Skeletal muscle cell (primary cell): ENCODE measurements around the gene PRRT2.
"Not testable (repeated sequence)": the region's sequence is repeated elsewhere in the genome, so short reads cannot be mapped to it uniquely, and the experiment has no call there.

Source experiments
- DNase-seq: peaks from one replicate; pipeline ENCODE4 v3.0.0-alpha.2; 2010; ENCODE audit warnings: low read depth
- H3K4me3 ChIP-seq: 2 replicates; pipeline ENCODE4 v1.5.1; 2011; ENCODE audit warnings: low read depth, mild to moderate bottlenecking, control low read depth, low read length, moderate library complexity

PRRT2 gene

GRCh38 chr16:29825145-29826044 is 13.4 kb downstream of the PRRT2 start:
- no peak overlapping the region for H3K4me3 ChIP-seq
- DNase-seq = no peak

- H3K4me3 ChIP-seq = no peak overlapping the region
- no peak for DNase-seq
These were observed 14.3 kb downstream of the PRRT2 start for GRCh38 chr16:29826342-29826695.

GRCh38 chr16:29830774-29831173 is 18.8 kb downstream of the PRRT2 start:
- no peak overlapping the region for H3K4me3 ChIP-seq

GRCh38 chr16:29831490-29831889 is 19.5 kb downstream of the PRRT2 start:
- no peak for DNase-seq
- H3K4me3 ChIP-seq = no peak overlapping the region

More at GRCh38 chr16:29830774-29831173, 18.8 kb downstream of the PRRT2 start:
- no peak for DNase-seq

- not testable (repeated sequence) for DNase-seq, H3K4me3 ChIP-seq
These were observed 21.2 kb downstream of the PRRT2 start for GRCh38 chr16:29833219-29833618.

- no peak for DNase-seq
- no peak overlapping the region for H3K4me3 ChIP-seq
These were observed 22.1 kb downstream of the PRRT2 start for GRCh38 chr16:29834079-29834478.

GRCh38 chr16:29835926-29836325 is 23.9 kb downstream of the PRRT2 start:
- H3K4me3 ChIP-seq = no peak overlapping the region
- no peak for DNase-seq

GRCh38 chr16:29836623-29837022 is 24.6 kb downstream of the PRRT2 start:
- H3K4me3 ChIP-seq = no peak overlapping the region
- no peak for DNase-seq

- H3K4me3 ChIP-seq = no peak overlapping the region
- DNase-seq = no peak
These were observed 25.8 kb downstream of the PRRT2 start for GRCh38 chr16:29837841-29838240.

GRCh38 chr16:29839822-29840221 is 27.8 kb downstream of the PRRT2 start:
- no peak for DNase-seq
- no peak overlapping the region for H3K4me3 ChIP-seq

GRCh38 chr16:29840240-29840639 is 28.2 kb downstream of the PRRT2 start:
- H3K4me3 ChIP-seq = no peak overlapping the region
- DNase-seq = no peak

GRCh38 chr16:29841631-29842030 is 29.6 kb downstream of the PRRT2 start:
- H3K4me3 ChIP-seq = no peak overlapping the region
- no peak for DNase-seq

- H3K4me3 ChIP-seq = no peak overlapping the region
- DNase-seq = no peak
These were observed 30.8 kb downstream of the PRRT2 start for GRCh38 chr16:29842732-29843346.

- H3K4me3 ChIP-seq = no peak overlapping the region
- DNase-seq = no peak
These were observed 31.9 kb downstream of the PRRT2 start for GRCh38 chr16:29843931-29844330.

- DNase-seq = no peak
- H3K4me3 ChIP-seq = no peak overlapping the region
These were observed 32.8 kb downstream of the PRRT2 start for GRCh38 chr16:29844575-29845331.

- DNase-seq = no peak
- H3K4me3 ChIP-seq = no peak overlapping the region
These were observed 33.7 kb downstream of the PRRT2 start for GRCh38 chr16:29845656-29846055.

GRCh38 chr16:29848420-29849297 is 36.7 kb downstream of the PRRT2 start:
- no peak for DNase-seq
- no peak overlapping the region for H3K4me3 ChIP-seq

GRCh38 chr16:29849505-29849904 is 37.5 kb downstream of the PRRT2 start:
- DNase-seq = no peak
- no peak overlapping the region for H3K4me3 ChIP-seq

GRCh38 chr16:29850998-29851397 is 39.0 kb downstream of the PRRT2 start:
- no peak overlapping the region for H3K4me3 ChIP-seq
- no peak for DNase-seq
